ENCODE results near the gene BICD1.

DNA sequence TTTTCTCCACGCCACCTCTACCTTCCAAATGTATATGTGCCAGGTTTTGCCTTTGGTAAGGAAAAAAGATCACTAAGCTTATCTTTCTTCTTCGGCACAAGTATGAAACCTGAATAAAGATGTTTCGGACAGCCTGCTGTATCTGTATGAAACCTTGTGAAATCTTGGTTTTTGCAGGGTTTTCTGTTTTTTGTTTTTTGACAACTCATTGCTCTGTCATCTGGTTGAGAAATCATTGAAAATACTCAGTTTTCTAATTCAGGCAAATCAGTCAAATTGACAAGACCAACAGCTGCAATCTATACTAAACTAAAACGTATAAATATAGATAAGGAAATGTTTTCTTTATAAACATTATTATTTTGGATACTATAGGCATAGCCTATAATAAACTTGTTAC is 229.6 kb downstream of the BICD1 start:
- TF ChIP-seq CTCF (IDR thresholded peaks at IDR 0.05): no peak
- no peak for TF ChIP-seq ZFX (IDR thresholded peaks at IDR 0.05; ENCODE audit: borderline replicate concordance)

Data from 22Rv1 (cell line).